Epithelial cell of proximal tubule (primary cell): ENCODE data around the gene ERLEC1. TPM values are rescaled to one million over a fixed set of nuclear protein-coding genes. Genes with fewer than 3 reads are reported as not detected.

Experiments used
- DNase-seq: peaks from one replicate; pipeline ENCODE4 v3.0.0-alpha.2; 2011; ENCODE audit warnings: low read depth
- H3K4me3 ChIP-seq: 2 replicates; pipeline ENCODE4 v1.5.1; 2011; ENCODE audit warnings: low read depth, mild to moderate bottlenecking, low read length
- total RNA-seq: library from RNA; depleted of rRNA; stranded (reverse); fragments of >200 nt; gene quantifications from 2 replicates; pipeline ENCODE4 v1.2.3, GENCODE V29; 2015
- TF ChIP-seq, protein P1 (sequence below): conservative IDR thresholded peaks from 2 replicates; pipeline ENCODE4 v1.5.1; 2012; ENCODE audit warnings: low read depth, mild to moderate bottlenecking, low read length

Gene ERLEC1
- total RNA-seq = 74.9 and 94.1 TPM in 2 replicates

DNA sequence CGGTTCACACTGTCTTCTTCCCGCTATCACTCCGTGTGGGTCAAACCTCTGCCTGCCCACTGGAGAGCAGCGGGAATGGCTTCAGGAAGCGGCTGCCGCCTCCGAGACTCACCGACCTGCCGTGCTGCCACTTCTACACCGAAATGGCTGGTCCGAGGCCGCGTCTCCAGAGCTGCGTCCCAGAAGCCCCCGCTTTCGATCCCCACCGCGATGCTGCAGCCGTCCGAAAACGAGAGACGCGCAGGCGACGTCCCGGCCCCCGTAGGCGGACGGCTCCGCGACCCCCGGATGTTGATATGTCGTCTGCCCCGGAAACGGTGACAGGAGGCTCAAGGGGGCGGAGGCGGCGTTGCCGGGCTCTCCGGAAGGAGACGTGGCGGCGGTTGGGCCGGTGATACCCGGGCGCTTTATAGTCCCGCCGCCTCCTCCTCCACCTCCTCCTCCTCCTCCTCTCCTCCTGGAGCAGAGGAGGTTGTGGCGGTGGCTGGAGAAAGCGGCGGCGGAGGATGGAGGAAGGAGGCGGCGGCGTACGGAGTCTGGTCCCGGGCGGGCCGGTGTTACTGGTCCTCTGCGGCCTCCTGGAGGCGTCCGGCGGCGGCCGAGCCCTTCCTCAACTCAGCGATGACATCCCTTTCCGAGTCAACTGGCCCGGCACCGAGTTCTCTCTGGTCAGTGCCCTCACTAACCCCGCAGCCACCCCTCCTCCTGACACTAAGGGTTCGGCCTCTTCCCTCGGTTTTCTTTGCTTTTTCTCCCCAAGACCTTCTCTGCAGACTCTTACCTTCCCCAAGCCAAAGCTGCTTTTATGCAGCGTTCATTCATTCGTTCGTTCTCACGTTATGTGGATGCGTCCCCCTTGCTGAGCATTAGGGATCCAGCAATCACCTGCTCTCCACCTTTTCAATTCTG is at the start of gene ERLEC1, which contains the start of gene ASB3:
TSS of gene ERLEC1 (plus strand) at position 340 of the 909 bp plus-strand sequence. CDS start at position 507, 167 bp downstream.
TSS of gene ASB3 (minus strand) at position 249 of the 909 bp plus-strand sequence. CDS start 21,381 bp downstream, outside the sequence.
- TF ChIP-seq, protein P1, sequence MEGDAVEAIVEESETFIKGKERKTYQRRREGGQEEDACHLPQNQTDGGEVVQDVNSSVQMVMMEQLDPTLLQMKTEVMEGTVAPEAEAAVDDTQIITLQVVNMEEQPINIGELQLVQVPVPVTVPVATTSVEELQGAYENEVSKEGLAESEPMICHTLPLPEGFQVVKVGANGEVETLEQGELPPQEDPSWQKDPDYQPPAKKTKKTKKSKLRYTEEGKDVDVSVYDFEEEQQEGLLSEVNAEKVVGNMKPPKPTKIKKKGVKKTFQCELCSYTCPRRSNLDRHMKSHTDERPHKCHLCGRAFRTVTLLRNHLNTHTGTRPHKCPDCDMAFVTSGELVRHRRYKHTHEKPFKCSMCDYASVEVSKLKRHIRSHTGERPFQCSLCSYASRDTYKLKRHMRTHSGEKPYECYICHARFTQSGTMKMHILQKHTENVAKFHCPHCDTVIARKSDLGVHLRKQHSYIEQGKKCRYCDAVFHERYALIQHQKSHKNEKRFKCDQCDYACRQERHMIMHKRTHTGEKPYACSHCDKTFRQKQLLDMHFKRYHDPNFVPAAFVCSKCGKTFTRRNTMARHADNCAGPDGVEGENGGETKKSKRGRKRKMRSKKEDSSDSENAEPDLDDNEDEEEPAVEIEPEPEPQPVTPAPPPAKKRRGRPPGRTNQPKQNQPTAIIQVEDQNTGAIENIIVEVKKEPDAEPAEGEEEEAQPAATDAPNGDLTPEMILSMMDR = peak; percentile 1
- H3K4me3 ChIP-seq = peak within 1 kb of the TSS; percentile 78
- DNase-seq = no peak

GRCh38 chr2:53737091-53737490 is 49.8 kb upstream of the ERLEC1 start:
- H3K4me3 ChIP-seq = no peak overlapping the region
- DNase-seq = no peak
- TF ChIP-seq, protein P1 = no peak

DNA sequence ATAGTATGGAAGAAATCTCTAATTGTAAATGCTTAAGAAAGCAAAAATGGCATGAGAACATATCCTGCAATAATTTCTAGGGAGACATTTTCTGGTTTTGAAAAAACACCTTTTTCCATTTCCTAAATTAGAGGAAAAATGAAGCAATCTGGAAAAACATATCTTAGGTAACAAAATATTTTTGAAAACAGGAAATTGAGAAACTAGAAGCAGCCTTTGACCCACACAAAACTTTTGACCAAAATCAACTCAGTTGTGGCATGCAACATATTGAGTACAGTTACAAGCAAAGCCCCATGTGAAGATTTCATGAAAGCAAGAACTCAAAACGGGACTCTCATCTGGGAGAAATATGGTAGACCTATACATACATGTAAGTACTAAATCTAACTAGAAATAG is 47.8 kb upstream of the ERLEC1 start:
- TF ChIP-seq, protein P1 = no peak
- H3K4me3 ChIP-seq = no peak overlapping the region

GRCh38 chr2:53740170-53740569 is 46.7 kb upstream of the ERLEC1 start:
- H3K4me3 ChIP-seq = no peak overlapping the region
- TF ChIP-seq, protein P1 = peak; percentile 57
- no peak for DNase-seq

More for the DNA sequence above, 47.8 kb upstream of the ERLEC1 start:
- no peak for DNase-seq

- no peak overlapping the region for H3K4me3 ChIP-seq
- DNase-seq = no peak
- TF ChIP-seq, protein P1 = no peak
Measured at GRCh38 chr2:53744395-53745065, 42.3 kb upstream of the ERLEC1 start.

- TF ChIP-seq, protein P1 = no peak
- no peak for DNase-seq
Measured at GRCh38 chr2:53750041-53750768, 36.6 kb upstream of the ERLEC1 start.

More at GRCh38 chr2:53750041-53750768, 36.6 kb upstream of the ERLEC1 start:
- H3K4me3 ChIP-seq = no peak overlapping the region
